Loucy (cell line): ENCODE measurements around the gene CBX4.

Experiments
- EZH2phosphoT487 ChIP-seq: fragments of 200-600 bp; IDR thresholded peaks from 2 replicates; pipeline ENCODE4 v1.6.1; 2018; ENCODE audit warnings: antibody characterized with exemption, mild to moderate bottlenecking, moderate library complexity, borderline replicate concordance
- TF ChIP-seq, protein P1 (sequence below): fragments of 200-600 bp; sonication (generic); conservative IDR thresholded peaks from 2 replicates; pipeline ENCODE4 v1.5.1; 2014; ENCODE audit warnings: mild to moderate bottlenecking, antibody characterized with exemption, low read length

DNA sequence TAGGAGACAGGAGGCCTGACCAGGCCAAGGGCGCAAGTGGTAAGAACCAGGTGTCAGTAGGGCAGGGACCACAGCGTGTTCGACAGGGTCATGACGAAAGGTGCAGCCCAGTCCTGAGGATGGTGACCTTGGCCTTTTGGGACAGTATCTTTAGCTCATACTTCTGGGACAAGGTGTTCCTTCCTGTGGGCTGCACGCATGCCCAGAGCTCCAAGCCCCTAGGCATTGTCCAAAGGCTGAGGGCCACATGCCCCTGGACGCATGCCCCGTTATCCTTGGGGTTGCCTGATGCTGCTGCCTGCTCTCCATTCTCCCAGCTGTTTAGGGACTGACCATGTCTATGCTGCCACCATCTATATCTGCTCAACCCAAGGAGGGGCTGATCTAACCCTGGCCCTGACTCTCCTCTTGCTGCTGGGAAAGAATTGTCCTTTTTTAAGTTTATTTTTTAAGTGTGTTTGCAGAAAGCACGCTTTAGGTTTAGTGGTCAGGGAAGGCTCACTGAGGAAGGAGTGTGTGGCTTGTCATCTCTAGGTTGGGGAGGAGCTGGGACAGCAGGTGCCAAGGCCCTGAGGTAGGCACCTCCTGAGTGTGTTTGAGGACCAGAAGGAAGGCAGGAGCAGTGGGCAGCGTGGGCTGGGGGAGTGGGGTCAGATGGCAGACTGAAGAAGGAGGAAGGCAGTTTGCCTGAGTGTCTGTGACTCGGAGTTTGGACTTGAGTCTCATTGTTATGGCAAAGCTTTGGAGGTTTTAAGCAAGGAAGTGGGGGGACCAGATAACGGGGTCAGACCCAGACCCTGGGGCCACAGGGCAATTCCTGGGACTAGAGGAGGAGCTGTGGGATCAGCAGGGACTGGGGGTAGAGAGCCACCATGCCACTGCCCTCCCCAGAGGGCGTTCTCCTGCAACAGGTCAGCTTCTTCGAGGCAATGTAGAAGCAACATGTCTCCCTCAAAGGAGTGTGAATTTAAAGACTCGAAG is 15.1 kb upstream of the CBX4 start:
- TF ChIP-seq, protein P1, sequence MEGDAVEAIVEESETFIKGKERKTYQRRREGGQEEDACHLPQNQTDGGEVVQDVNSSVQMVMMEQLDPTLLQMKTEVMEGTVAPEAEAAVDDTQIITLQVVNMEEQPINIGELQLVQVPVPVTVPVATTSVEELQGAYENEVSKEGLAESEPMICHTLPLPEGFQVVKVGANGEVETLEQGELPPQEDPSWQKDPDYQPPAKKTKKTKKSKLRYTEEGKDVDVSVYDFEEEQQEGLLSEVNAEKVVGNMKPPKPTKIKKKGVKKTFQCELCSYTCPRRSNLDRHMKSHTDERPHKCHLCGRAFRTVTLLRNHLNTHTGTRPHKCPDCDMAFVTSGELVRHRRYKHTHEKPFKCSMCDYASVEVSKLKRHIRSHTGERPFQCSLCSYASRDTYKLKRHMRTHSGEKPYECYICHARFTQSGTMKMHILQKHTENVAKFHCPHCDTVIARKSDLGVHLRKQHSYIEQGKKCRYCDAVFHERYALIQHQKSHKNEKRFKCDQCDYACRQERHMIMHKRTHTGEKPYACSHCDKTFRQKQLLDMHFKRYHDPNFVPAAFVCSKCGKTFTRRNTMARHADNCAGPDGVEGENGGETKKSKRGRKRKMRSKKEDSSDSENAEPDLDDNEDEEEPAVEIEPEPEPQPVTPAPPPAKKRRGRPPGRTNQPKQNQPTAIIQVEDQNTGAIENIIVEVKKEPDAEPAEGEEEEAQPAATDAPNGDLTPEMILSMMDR: no peak
- no peak for TF ChIP-seq EZH2phosphoT487
